NCI-H2196 (cell line): Measurements from ENCODE around the gene SLAMF1.
"Not testable (repeated sequence)": the region's sequence is repeated elsewhere in the genome, so short reads cannot be mapped to it uniquely, and the experiment has no call there.

Experiments
- DNase-seq: peaks from one replicate; lab custom pipeline; 2025; ENCODE audit not compliant: unreplicated experiment; lab: John Stamatoyannopoulos, UW

Gene SLAMF1

GRCh38 chr1:160665330-160666078, 18.7 kb upstream of the SLAMF1 start:
- no peak for DNase-seq

- DNase-seq = no peak
Observed at GRCh38 chr1:160664573-160665051, 17.8 kb upstream of the SLAMF1 start.

- no peak for DNase-seq
Observed at GRCh38 chr1:160662910-160663309, 16.1 kb upstream of the SLAMF1 start.

- DNase-seq = no peak
Observed at GRCh38 chr1:160659566-160659965, 12.7 kb upstream of the SLAMF1 start.

GRCh38 chr1:160658814-160659193, 12.0 kb upstream of the SLAMF1 start:
- no peak for DNase-seq

GRCh38 chr1:160658162-160658813, 11.4 kb upstream of the SLAMF1 start:
- DNase-seq = no peak

GRCh38 chr1:160657250-160657781, 10.5 kb upstream of the SLAMF1 start:
- DNase-seq = no peak

- DNase-seq = no peak
Observed at GRCh38 chr1:160656737-160657136, 9.9 kb upstream of the SLAMF1 start.

GRCh38 chr1:160653620-160654016, 6.8 kb upstream of the SLAMF1 start:
- no peak for DNase-seq

GRCh38 chr1:160652924-160653619, 6.2 kb upstream of the SLAMF1 start:
- no peak for DNase-seq

- not testable (repeated sequence) for DNase-seq
Observed at GRCh38 chr1:160652065-160652641, 5.3 kb upstream of the SLAMF1 start.

GRCh38 chr1:160651433-160652064, 4.7 kb upstream of the SLAMF1 start:
- DNase-seq = no peak

- DNase-seq = no peak
Observed at GRCh38 chr1:160647329-160647720, 481 bp upstream of the SLAMF1 start.

GRCh38 chr1:160646180-160646579, 664 bp downstream of the SLAMF1 start:
- DNase-seq = no peak

GRCh38 chr1:160645386-160646130, 1.3 kb downstream of the SLAMF1 start:
- no peak for DNase-seq

- no peak for DNase-seq
Observed at GRCh38 chr1:160644399-160644798, 2.4 kb downstream of the SLAMF1 start.

GRCh38 chr1:160643138-160643537, 3.7 kb downstream of the SLAMF1 start:
- no peak for DNase-seq

GRCh38 chr1:160642281-160642644, 4.6 kb downstream of the SLAMF1 start:
- DNase-seq = no peak

GRCh38 chr1:160641323-160642280, 5.2 kb downstream of the SLAMF1 start:
- no peak for DNase-seq
